Neural cell (in vitro differentiated cells): Measurements from ENCODE around the gene NUP62.

Experiments
- EZH2 ChIP-seq: fragments of 200-600, 300-800 bp; shearing (Covaris generic), sonication (generic); IDR thresholded peaks from 2 replicates; pipeline ENCODE4 v1.6.1; 2014; ENCODE audit warnings: antibody characterized with exemption, low read length, borderline replicate concordance, mild to moderate bottlenecking; ENCODE audit not compliant: insufficient read depth, poor library complexity, severe bottlenecking
- POLR2AphosphoS5 ChIP-seq: IDR thresholded peaks from 2 replicates; pipeline ENCODE4 v1.6.1; 2012
- TAF1 ChIP-seq: IDR thresholded peaks from 2 replicates; pipeline ENCODE4 v1.6.1; 2012; ENCODE audit warnings: low read depth
- TF ChIP-seq, protein P1 (sequence below): fragments of 450-650 bp; IDR thresholded peaks from 2 replicates; pipeline ENCODE4 v1.5.1; 2014; ENCODE audit warnings: antibody characterized with exemption, mild to moderate bottlenecking, moderate library complexity; ENCODE audit not compliant: poor library complexity, severe bottlenecking
- TF ChIP-seq, protein P2 (sequence below): IDR thresholded peaks from 2 replicates; pipeline ENCODE4 v1.6.1; 2012; ENCODE audit warnings: borderline replicate concordance

DNA sequence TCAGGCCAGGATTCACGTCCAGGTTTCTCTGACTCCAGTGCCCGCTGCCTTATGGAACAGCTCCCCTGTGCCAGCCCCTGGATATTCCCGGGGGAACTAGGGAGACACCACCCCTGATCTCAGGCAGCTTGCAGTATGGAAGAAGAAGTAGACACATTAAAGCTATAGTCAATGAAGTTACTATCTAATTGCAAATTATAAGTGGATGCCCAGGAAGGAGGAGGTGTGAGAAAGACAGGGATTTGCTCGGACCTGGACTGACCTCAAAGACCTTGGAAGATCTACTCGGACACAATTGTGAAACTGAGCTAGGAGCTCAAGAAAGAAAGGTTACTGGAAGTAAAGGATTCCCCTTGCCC lies 21.3 kb upstream of the NUP62 start:
- TF ChIP-seq, protein P1, sequence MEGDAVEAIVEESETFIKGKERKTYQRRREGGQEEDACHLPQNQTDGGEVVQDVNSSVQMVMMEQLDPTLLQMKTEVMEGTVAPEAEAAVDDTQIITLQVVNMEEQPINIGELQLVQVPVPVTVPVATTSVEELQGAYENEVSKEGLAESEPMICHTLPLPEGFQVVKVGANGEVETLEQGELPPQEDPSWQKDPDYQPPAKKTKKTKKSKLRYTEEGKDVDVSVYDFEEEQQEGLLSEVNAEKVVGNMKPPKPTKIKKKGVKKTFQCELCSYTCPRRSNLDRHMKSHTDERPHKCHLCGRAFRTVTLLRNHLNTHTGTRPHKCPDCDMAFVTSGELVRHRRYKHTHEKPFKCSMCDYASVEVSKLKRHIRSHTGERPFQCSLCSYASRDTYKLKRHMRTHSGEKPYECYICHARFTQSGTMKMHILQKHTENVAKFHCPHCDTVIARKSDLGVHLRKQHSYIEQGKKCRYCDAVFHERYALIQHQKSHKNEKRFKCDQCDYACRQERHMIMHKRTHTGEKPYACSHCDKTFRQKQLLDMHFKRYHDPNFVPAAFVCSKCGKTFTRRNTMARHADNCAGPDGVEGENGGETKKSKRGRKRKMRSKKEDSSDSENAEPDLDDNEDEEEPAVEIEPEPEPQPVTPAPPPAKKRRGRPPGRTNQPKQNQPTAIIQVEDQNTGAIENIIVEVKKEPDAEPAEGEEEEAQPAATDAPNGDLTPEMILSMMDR: no peak
- no peak for TF ChIP-seq EZH2
- TF ChIP-seq POLR2AphosphoS5: no peak
- no peak for TF ChIP-seq TAF1
- TF ChIP-seq, protein P2, sequence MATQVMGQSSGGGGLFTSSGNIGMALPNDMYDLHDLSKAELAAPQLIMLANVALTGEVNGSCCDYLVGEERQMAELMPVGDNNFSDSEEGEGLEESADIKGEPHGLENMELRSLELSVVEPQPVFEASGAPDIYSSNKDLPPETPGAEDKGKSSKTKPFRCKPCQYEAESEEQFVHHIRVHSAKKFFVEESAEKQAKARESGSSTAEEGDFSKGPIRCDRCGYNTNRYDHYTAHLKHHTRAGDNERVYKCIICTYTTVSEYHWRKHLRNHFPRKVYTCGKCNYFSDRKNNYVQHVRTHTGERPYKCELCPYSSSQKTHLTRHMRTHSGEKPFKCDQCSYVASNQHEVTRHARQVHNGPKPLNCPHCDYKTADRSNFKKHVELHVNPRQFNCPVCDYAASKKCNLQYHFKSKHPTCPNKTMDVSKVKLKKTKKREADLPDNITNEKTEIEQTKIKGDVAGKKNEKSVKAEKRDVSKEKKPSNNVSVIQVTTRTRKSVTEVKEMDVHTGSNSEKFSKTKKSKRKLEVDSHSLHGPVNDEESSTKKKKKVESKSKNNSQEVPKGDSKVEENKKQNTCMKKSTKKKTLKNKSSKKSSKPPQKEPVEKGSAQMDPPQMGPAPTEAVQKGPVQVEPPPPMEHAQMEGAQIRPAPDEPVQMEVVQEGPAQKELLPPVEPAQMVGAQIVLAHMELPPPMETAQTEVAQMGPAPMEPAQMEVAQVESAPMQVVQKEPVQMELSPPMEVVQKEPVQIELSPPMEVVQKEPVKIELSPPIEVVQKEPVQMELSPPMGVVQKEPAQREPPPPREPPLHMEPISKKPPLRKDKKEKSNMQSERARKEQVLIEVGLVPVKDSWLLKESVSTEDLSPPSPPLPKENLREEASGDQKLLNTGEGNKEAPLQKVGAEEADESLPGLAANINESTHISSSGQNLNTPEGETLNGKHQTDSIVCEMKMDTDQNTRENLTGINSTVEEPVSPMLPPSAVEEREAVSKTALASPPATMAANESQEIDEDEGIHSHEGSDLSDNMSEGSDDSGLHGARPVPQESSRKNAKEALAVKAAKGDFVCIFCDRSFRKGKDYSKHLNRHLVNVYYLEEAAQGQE: no peak
